GM12891 (cell line): ENCODE data around the gene LCT.

Experiments
- POLR2AphosphoS5 ChIP-seq: IDR thresholded peaks from 2 replicates; pipeline ENCODE4 v1.6.1; 2011; ENCODE audit warnings: low read depth, low read length, control low read depth
- TAF1 ChIP-seq: IDR thresholded peaks from 2 replicates; pipeline ENCODE4 v1.6.1; 2011; ENCODE audit warnings: low read depth, low read length, control low read depth

- TF ChIP-seq POLR2AphosphoS5 (no peak), TAF1 (no peak)
Measured at GRCh38 chr2:135862718-135863117, 25.7 kb upstream of the LCT start.
